GM20000 (cell line): Measurements from ENCODE around the gene SNAP25.

Experiments
- DNase-seq: peaks from one replicate; pipeline ENCODE4 v3.0.0; 2012; ENCODE audit warnings: low spot score
- TF ChIP-seq, protein P1 (sequence below): IDR thresholded peaks from 2 replicates; pipeline ENCODE4 v1.5.1; 2012; ENCODE audit warnings: mild to moderate bottlenecking, control low read depth; ENCODE audit errors: extremely low read depth, missing control alignments

SNAP25 gene

GRCh38 chr20:10228330-10228729 lies 9.7 kb downstream of the SNAP25 start:
- no peak for DNase-seq
- TF ChIP-seq, protein P1, sequence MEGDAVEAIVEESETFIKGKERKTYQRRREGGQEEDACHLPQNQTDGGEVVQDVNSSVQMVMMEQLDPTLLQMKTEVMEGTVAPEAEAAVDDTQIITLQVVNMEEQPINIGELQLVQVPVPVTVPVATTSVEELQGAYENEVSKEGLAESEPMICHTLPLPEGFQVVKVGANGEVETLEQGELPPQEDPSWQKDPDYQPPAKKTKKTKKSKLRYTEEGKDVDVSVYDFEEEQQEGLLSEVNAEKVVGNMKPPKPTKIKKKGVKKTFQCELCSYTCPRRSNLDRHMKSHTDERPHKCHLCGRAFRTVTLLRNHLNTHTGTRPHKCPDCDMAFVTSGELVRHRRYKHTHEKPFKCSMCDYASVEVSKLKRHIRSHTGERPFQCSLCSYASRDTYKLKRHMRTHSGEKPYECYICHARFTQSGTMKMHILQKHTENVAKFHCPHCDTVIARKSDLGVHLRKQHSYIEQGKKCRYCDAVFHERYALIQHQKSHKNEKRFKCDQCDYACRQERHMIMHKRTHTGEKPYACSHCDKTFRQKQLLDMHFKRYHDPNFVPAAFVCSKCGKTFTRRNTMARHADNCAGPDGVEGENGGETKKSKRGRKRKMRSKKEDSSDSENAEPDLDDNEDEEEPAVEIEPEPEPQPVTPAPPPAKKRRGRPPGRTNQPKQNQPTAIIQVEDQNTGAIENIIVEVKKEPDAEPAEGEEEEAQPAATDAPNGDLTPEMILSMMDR: no peak

GRCh38 chr20:10231290-10231689 lies 12.7 kb downstream of the SNAP25 start:
- TF ChIP-seq, protein P1: no peak
- DNase-seq: no peak

GRCh38 chr20:10236540-10237533 lies 18.2 kb downstream of the SNAP25 start:
- DNase-seq: no peak

DNA sequence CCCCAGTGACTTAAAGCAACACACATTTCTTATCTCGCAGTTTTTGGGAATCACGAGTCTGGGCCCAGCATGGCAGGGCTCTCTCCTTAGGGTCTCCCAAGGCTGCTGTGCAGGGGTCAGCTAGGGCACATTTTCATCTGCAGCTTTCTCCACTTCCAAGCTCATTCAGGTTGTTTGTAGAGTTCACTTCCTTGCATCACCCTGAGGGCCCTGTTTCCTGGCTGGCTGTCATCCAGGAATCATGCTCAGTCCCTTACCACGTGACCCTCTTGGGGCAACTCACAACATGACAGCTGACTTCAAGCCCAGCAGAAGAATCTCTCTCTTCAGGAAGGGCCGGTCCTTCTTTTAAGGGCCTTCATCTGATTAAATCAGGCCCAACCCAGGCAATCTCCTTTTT lies 21.3 kb downstream of the SNAP25 start:
- no peak for DNase-seq

More at GRCh38 chr20:10236540-10237533, 18.2 kb downstream of the SNAP25 start:
- TF ChIP-seq, protein P1: no peak

GRCh38 chr20:10240655-10241054 lies 22.0 kb downstream of the SNAP25 start:
- no peak for DNase-seq
- TF ChIP-seq, protein P1: no peak

More for the DNA sequence above, 21.3 kb downstream of the SNAP25 start:
- TF ChIP-seq, protein P1: no peak

DNA sequence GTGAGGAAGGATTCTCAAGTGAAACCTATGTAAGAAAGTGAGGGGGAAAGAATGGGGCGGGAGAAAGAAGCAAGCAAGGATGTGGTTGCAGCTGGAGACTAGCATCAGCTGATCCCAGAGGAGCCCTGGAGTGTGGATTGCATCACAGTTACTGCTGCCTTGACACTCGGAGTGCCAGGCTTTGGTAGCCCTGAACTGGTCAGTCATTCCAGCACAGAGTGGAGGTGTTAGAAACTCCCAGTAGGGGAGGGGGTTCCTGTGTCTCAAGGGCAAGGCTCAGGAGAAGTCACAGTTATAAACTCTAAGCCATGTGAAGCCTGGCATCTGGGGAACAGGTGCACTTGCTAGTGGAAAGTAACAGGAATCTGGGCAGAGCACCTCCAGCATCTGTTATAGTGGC lies 23.5 kb downstream of the SNAP25 start:
- no peak for DNase-seq
- TF ChIP-seq, protein P1: no peak

- TF ChIP-seq, protein P1: no peak
- no peak for DNase-seq
Observed at GRCh38 chr20:10247440-10247839, 28.8 kb downstream of the SNAP25 start.
